T-helper 1 cell treated with Interleukin-12 subunit alpha and Interleukin-12 subunit beta and Interleukin-4 antibody, amounts not matched to agents 30 μg/mL and 1 μg/mL, for 36 hours (primary cell): Measurements from ENCODE around the gene MRPL52.

Experiments used
- H3K27ac Mint-ChIP-seq: one replicate; pipeline ENCODE4 v1.8.0; 2021; ENCODE audit warnings: mild to moderate bottlenecking, mixed read lengths
- H3K27me3 Mint-ChIP-seq: one replicate; pipeline ENCODE4 v1.8.0; 2021; ENCODE audit warnings: low read depth, mixed read lengths
- H3K36me3 Mint-ChIP-seq: one replicate; pipeline ENCODE4 v1.8.0; 2021; ENCODE audit warnings: low read depth, mixed read lengths
- H3K4me1 Mint-ChIP-seq: one replicate; pipeline ENCODE4 v1.8.0; 2021; ENCODE audit warnings: low read depth, mixed read lengths
- H3K4me3 Mint-ChIP-seq: one replicate; pipeline ENCODE4 v1.8.0; 2021; ENCODE audit warnings: mild to moderate bottlenecking, moderate library complexity, mixed read lengths
- H3K9me3 Mint-ChIP-seq: one replicate; pipeline ENCODE4 v1.8.0; 2021; ENCODE audit warnings: mixed read lengths

The MRPL52 gene

GRCh38 chr14:22841311-22841710 lies 11.6 kb downstream of the MRPL52 start:
- Mint-ChIP-seq H3K27me3 (peaks cover 16% of the 10 kb centered on the region), H3K9me3 (no peaks in the 10 kb centered on the region), H3K27ac (no peak overlapping the region), H3K4me3 (no peak overlapping the region), H3K36me3 (peaks cover 4% of the 10 kb centered on the region), H3K4me1 (peaks cover 3% of the 10 kb centered on the region)

- no peak overlapping the region for H3K27ac Mint-ChIP-seq
- H3K27me3 Mint-ChIP-seq, result peaks cover 13% of the 10 kb centered on the region
- peaks cover 3% of the 10 kb centered on the region for H3K36me3 Mint-ChIP-seq
- no peaks in the 10 kb centered on the region for H3K9me3 Mint-ChIP-seq
- H3K4me3 Mint-ChIP-seq, result no peak overlapping the region
- H3K4me1 Mint-ChIP-seq, result peaks cover 3% of the 10 kb centered on the region
Measured at GRCh38 chr14:22841769-22842168, 12.1 kb downstream of the MRPL52 start.

GRCh38 chr14:22842211-22843122 lies 12.8 kb downstream of the MRPL52 start:
- Mint-ChIP-seq H3K4me3 (no peak overlapping the region), H3K36me3 (no peaks in the 10 kb centered on the region), H3K9me3 (no peaks in the 10 kb centered on the region), H3K27ac (no peak overlapping the region), H3K4me1 (no peaks in the 10 kb centered on the region), H3K27me3 (peaks cover 8% of the 10 kb centered on the region)

- Mint-ChIP-seq H3K36me3 (no peaks in the 10 kb centered on the region), H3K4me3 (no peak overlapping the region), H3K4me1 (no peaks in the 10 kb centered on the region), H3K27ac (no peak overlapping the region), H3K27me3 (no peaks in the 10 kb centered on the region), H3K9me3 (no peaks in the 10 kb centered on the region)
Measured at GRCh38 chr14:22843123-22843925, 13.6 kb downstream of the MRPL52 start.

- Mint-ChIP-seq H3K27ac (no peak overlapping the region), H3K27me3 (peaks cover 5% of the 10 kb centered on the region), H3K4me1 (no peaks in the 10 kb centered on the region), H3K36me3 (no peaks in the 10 kb centered on the region), H3K4me3 (no peak overlapping the region), H3K9me3 (no peaks in the 10 kb centered on the region)
Measured at GRCh38 chr14:22844221-22845102, 14.8 kb downstream of the MRPL52 start.

GRCh38 chr14:22845103-22845394 lies 15.4 kb downstream of the MRPL52 start:
- no peak overlapping the region for H3K27ac Mint-ChIP-seq
- no peak overlapping the region for H3K4me3 Mint-ChIP-seq
- H3K36me3 Mint-ChIP-seq, result no peaks in the 10 kb centered on the region
- H3K9me3 Mint-ChIP-seq, result no peaks in the 10 kb centered on the region
- no peaks in the 10 kb centered on the region for H3K4me1 Mint-ChIP-seq
- peaks cover 5% of the 10 kb centered on the region for H3K27me3 Mint-ChIP-seq

- H3K27me3 Mint-ChIP-seq, result peaks cover 5% of the 10 kb centered on the region
- no peaks in the 10 kb centered on the region for H3K36me3 Mint-ChIP-seq
- H3K4me3 Mint-ChIP-seq, result no peak overlapping the region
- no peaks in the 10 kb centered on the region for H3K9me3 Mint-ChIP-seq
- H3K27ac Mint-ChIP-seq, result no peak overlapping the region
- peaks cover under 1% of the 10 kb centered on the region for H3K4me1 Mint-ChIP-seq
Measured at GRCh38 chr14:22845821-22846625, 16.3 kb downstream of the MRPL52 start.

- no peaks in the 10 kb centered on the region for H3K36me3 Mint-ChIP-seq
- no peak overlapping the region for H3K27ac Mint-ChIP-seq
- peaks cover 9% of the 10 kb centered on the region for H3K4me1 Mint-ChIP-seq
- peaks cover 5% of the 10 kb centered on the region for H3K27me3 Mint-ChIP-seq
- no peak overlapping the region for H3K4me3 Mint-ChIP-seq
- no peaks in the 10 kb centered on the region for H3K9me3 Mint-ChIP-seq
Measured at GRCh38 chr14:22846811-22847307, 17.2 kb downstream of the MRPL52 start.

- no peaks in the 10 kb centered on the region for H3K9me3 Mint-ChIP-seq
- H3K4me1 Mint-ChIP-seq, result peaks cover 10% of the 10 kb centered on the region
- H3K36me3 Mint-ChIP-seq, result no peaks in the 10 kb centered on the region
- H3K27ac Mint-ChIP-seq, result no peak overlapping the region
- no peak overlapping the region for H3K4me3 Mint-ChIP-seq
- peaks cover 5% of the 10 kb centered on the region for H3K27me3 Mint-ChIP-seq
Measured at GRCh38 chr14:22847661-22848341, 18.1 kb downstream of the MRPL52 start.

- peaks cover 14% of the 10 kb centered on the region for H3K4me1 Mint-ChIP-seq
- H3K36me3 Mint-ChIP-seq, result no peaks in the 10 kb centered on the region
- no peaks in the 10 kb centered on the region for H3K9me3 Mint-ChIP-seq
- H3K27me3 Mint-ChIP-seq, result peaks cover 5% of the 10 kb centered on the region
- no peak overlapping the region for H3K27ac Mint-ChIP-seq
- H3K4me3 Mint-ChIP-seq, result no peak overlapping the region
Measured at GRCh38 chr14:22848351-22849164, 18.9 kb downstream of the MRPL52 start.

- no peak overlapping the region for H3K27ac Mint-ChIP-seq
- H3K9me3 Mint-ChIP-seq, result no peaks in the 10 kb centered on the region
- peaks cover 5% of the 10 kb centered on the region for H3K27me3 Mint-ChIP-seq
- H3K4me3 Mint-ChIP-seq, result no peak overlapping the region
- no peaks in the 10 kb centered on the region for H3K36me3 Mint-ChIP-seq
- H3K4me1 Mint-ChIP-seq, result peaks cover 17% of the 10 kb centered on the region
Measured at GRCh38 chr14:22849212-22849819, 19.6 kb downstream of the MRPL52 start.

- peaks cover 11% of the 10 kb centered on the region for H3K27me3 Mint-ChIP-seq
- H3K4me3 Mint-ChIP-seq, result no peak overlapping the region
- H3K4me1 Mint-ChIP-seq, result peaks cover 21% of the 10 kb centered on the region
- peaks cover under 1% of the 10 kb centered on the region for H3K36me3 Mint-ChIP-seq
- H3K27ac Mint-ChIP-seq, result peak overlapping the region; percentile 49
- H3K9me3 Mint-ChIP-seq, result no peaks in the 10 kb centered on the region
Measured at GRCh38 chr14:22850944-22851764, 21.5 kb downstream of the MRPL52 start.
